ENCODE measurements around the gene GABRG3.
"Not testable (repeated sequence)": the region's sequence is repeated elsewhere in the genome, so short reads cannot be mapped to it uniquely, and the experiment has no call there.

The GABRG3 gene

GRCh38 chr15:26996250-26996649, 25.3 kb downstream of the GABRG3 start:
- DNase-seq (ENCODE audit: low spot score) = no peak

- not testable (repeated sequence) for DNase-seq (ENCODE audit: low spot score)
These were observed 32.0 kb downstream of the GABRG3 start for GRCh38 chr15:27003003-27003402.

GRCh38 chr15:27004226-27004625, 33.2 kb downstream of the GABRG3 start:
- DNase-seq (ENCODE audit: low spot score) = not testable (repeated sequence)

GRCh38 chr15:27017168-27017809, 46.3 kb downstream of the GABRG3 start:
- DNase-seq (ENCODE audit: low spot score) = peak; percentile 70

GRCh38 chr15:27019687-27020086, 48.7 kb downstream of the GABRG3 start:
- no peak for DNase-seq (ENCODE audit: low spot score)

- no peak for DNase-seq (ENCODE audit: low spot score)
These were observed 54.5 kb downstream of the GABRG3 start for GRCh38 chr15:27025481-27025966.

GRCh38 chr15:27027229-27027628, 56.2 kb downstream of the GABRG3 start:
- DNase-seq (ENCODE audit: low spot score) = no peak

GRCh38 chr15:27028858-27029477, 58.0 kb downstream of the GABRG3 start:
- no peak for DNase-seq (ENCODE audit: low spot score)

- no peak for DNase-seq (ENCODE audit: low spot score)
These were observed 65.2 kb downstream of the GABRG3 start for GRCh38 chr15:27036210-27036609.

- DNase-seq (ENCODE audit: low spot score) = no peak
These were observed 66.5 kb downstream of the GABRG3 start for GRCh38 chr15:27037501-27037900.

GRCh38 chr15:27039152-27039551, 68.2 kb downstream of the GABRG3 start:
- no peak for DNase-seq (ENCODE audit: low spot score)

GRCh38 chr15:27042230-27042629, 71.2 kb downstream of the GABRG3 start:
- no peak for DNase-seq (ENCODE audit: low spot score)

- no peak for DNase-seq (ENCODE audit: low spot score)
These were observed 71.7 kb downstream of the GABRG3 start for GRCh38 chr15:27042646-27043045.

- DNase-seq (ENCODE audit: low spot score) = no peak
These were observed 72.8 kb downstream of the GABRG3 start for GRCh38 chr15:27043770-27044169.

- no peak for DNase-seq (ENCODE audit: low spot score)
These were observed 74.8 kb downstream of the GABRG3 start for GRCh38 chr15:27045796-27046195.

- no peak for DNase-seq (ENCODE audit: low spot score)
These were observed 75.9 kb downstream of the GABRG3 start for GRCh38 chr15:27046880-27047279.

- no peak for DNase-seq (ENCODE audit: low spot score)
These were observed 79.2 kb downstream of the GABRG3 start for GRCh38 chr15:27050163-27050562.

- no peak for DNase-seq (ENCODE audit: low spot score)
These were observed 83.4 kb downstream of the GABRG3 start for GRCh38 chr15:27054426-27054825.

GRCh38 chr15:27057904-27058645, 87.1 kb downstream of the GABRG3 start:
- no peak for DNase-seq (ENCODE audit: low spot score)

- DNase-seq (ENCODE audit: low spot score) = no peak
These were observed 88.0 kb downstream of the GABRG3 start for GRCh38 chr15:27058939-27059338.

GRCh38 chr15:27059610-27060202, 88.7 kb downstream of the GABRG3 start:
- peak; percentile 59 for DNase-seq (ENCODE audit: low spot score)

GRCh38 chr15:27061739-27062138, 90.8 kb downstream of the GABRG3 start:
- DNase-seq (ENCODE audit: low spot score) = no peak

- DNase-seq (ENCODE audit: low spot score) = no peak
These were observed 92.0 kb downstream of the GABRG3 start for GRCh38 chr15:27062951-27063350.

Measured in cerebellar cortex (tissue), 1 donor.